ENCODE data around the gene GIPC3.

GRCh38 chr19:3601021-3601420 lies 15.7 kb downstream of the GIPC3 start:
- TF ChIP-seq EZH2 (IDR thresholded peaks at IDR 0.05; ENCODE audit: insufficient read depth, poor library complexity, severe bottlenecking) (no peak), EZH2phosphoT487 (IDR thresholded peaks at IDR 0.05; ENCODE audit: insufficient read depth, low read depth) (no peak)
